ENCODE data around the gene CHRNA4.

The CHRNA4 gene

DNA sequence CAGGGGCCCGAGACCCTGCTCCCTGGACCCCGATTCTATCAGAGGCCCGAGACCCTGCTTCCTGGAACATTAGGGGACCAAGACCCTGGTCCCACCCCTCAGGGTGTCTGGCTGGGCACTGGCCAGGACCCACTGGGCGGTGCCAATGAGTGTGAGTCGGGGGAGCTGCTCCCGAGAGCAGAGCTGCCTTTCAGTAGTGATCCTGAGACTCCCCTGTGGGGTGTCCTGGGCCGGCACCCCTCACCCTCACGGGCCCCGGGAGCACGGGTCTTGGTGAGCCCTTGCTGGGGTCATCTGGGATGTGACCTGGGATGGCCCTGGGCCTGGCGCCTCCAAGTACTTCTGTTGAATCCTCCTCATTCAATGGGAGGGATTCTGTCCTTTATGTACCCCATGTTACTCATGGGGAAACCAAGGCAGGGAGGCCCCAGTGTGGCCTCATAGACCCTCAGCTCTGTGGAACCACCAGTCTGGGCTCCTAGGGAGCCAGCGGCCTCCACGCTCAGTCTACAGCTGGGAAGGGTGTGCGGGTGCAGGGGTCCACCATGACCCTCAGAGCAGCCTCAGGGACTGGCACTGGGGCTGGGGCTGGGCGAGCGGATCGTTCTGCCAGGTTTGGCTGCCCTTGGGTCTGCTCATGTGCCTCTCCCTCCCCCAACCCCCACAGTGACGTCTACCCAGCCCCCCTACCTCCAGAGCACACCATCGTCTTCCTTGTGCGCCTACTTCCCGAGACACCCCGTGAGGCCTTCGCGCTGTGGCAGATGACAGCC, 42.6 kb downstream of the CHRNA4 start:
- no peak for DNase-seq

DNA sequence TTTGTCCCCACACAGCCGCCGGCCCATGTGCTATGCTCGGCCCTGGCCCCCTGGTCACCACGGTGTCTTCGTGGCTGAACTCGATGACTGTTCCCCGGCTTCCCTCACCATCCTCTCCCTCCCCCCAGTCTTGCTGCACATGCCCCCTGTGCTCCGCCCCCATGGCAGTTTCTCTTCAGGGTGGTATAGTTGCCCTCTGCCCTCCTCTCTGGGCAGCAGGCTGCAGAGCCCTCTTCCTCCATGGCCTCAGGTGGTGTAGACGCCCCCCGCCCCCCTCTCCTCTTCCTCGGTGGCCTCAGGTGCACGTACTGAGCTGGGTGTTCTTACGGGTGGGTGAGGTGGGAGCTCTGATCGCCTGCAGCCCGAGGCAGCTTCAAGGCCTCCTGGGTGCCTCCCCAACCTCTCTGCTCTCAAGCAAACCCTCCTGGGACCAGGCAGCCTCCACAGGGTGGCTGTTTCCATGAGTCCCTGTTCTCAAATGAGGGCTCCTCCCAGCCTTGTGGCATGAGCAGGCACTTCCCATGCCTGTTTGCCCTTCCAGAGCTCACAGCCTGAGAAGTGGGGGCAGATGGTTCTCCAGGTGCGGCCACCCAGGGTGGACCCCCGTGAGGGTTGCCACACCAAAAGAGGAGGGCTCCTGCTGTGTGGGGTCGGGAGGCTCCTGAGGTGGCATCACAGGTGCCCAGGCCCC, 43.4 kb downstream of the CHRNA4 start:
- DNase-seq: no peak

DNA sequence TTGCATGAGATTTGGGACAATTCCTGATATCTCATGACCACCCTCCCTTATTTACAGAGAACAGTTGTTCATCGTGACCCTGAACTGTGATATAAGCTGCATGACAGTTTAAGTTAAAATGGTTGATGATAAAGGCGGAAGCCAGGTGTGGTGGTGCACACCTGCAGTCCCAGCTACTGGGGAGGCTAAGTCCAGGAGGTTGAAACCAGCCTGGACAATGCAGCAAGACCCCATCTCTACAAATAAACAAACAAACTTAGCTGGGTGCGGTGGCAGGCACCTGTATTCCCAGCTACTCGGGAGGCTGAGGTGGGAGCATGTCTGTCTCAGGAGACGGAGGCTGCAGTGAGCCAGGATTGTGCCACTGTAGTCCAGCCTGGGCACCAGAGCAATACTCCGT, 44.1 kb downstream of the CHRNA4 start:
- no peak for DNase-seq

DNA sequence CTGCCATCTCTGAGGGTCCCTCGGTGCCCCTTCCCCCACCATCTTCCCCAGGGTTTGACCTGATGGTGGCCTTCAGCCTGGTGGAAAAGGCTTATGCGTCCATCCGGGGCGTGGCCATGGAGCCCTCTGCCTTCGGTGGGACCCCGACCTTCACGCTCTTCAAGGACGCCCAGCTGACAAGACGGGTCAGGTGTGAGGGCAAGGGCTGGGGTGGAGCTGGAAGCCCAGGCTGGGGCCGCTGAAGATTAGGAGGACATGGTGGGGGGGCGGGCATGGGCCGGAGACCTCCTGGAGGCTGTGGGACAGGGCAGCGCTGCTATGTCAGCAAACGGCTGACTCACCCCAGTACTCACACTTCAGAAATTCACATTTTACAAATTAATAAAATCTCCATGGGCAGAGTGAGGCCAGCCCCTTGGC, 44.6 kb downstream of the CHRNA4 start:
- no peak for DNase-seq

DNA sequence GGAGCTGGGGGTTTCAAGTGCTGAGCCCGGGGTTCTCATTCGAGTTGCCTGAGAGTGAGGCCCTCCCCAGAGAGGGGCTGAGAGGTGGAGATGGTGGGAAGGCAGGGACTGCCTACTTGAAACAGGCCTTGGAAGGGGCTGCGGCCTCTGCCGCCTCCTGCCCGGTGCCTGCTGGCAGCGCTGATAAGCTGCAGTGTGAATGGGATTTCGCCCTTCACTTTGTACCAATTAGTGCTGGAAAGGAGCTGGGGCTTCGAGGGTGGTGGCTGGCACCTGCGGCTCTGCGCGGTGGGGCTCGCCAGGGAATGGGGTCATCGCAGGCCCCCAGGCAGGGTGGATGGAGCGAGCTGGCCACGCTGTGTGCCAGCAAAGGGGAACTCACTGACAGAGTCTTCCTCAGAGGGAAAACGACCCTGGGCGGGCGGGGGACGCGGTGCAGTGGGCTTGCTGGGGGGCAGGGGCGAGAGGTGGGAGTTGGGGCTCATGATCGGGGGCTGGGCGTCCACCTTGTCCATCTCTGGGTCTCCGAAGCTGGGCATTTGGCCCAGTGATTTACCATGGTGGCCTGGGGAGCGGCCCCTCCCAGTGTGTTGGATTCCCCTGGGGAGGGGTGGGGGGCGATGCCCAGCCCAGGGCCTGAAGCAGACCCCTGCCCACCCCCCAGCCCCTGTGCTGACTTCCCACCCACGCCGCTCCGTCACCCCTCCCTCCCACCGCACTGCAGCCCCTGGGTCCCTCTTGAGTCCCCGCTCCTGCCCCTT, 45.2 kb downstream of the CHRNA4 start:
- DNase-seq: no peak

DNA sequence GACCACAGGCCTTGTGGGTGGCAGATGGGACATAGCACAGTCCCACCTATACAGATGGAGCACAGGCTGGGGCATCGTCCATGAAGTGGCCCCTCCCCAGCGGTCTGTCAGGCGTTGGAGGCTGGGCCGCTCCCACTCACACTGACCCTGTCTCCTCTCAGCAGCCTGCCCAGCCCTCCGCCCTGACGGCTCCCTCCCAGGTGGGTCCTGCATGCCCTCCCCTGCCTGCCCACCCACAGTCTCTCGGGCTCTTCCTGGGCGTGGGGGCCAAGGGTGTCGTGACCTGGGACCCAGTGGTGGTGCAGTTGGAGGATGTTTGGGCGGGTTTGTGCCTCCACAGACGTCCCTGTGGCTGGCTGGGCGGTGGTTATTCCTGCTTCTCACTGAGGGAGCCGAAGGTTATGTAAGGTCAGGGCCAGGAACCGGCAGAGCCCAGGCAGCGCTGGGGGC, 45.9 kb downstream of the CHRNA4 start:
- DNase-seq: no peak

DNA sequence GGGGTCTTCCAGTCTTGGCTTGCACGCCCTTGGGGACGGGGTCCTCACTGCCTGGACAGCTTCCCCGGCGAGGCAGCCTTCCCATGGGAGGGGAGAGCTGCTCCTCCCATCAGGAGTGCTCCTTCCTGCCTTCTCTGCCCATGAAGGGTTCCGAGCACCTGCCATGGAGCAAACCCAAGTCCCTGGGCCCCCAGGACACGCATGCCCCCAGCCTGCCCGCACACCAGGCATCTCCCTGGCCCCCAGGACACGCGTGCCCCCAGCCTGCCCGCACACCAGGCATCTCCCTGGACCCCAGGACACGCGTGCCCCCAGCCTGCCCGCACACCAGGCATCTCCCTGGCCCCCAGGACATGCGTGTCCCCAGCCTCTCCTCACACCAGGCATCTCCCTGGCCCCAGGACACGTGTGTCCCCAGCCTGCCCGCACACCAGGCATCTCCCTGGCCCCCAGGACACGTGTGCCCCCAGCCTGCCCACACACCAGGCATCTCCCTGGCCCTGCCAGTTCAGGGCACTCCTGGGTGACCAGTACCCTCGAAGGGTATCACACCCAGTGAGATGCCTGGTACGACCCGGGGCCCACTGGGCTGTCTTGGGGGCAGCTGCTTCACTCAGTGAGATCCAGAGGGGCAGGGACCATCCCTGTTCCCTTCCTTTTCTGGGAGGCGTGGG, 46.4 kb downstream of the CHRNA4 start:
- DNase-seq: no peak

DNA sequence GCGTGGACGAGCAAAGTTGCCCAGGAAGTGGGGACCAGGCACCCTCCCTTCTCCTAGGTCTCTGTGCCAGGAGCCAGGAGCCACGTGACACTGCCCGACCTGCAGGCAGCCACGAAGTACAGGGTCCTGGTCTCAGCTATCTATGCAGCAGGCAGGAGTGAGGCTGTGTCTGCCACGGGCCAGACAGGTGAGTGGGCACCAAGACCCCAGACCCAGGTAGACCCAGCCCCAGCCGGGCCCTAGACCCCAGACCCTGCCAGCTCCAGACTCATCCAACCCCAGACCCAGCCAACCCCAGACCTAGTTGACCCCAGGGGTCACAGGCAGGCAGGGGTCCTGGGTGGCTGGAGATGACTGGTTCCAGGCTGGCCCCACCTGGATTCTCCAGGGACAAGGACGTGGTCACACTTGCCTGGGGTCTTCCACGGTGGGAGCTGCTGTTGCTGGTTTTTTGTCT, 47.1 kb downstream of the CHRNA4 start:
- DNase-seq: no peak

DNA sequence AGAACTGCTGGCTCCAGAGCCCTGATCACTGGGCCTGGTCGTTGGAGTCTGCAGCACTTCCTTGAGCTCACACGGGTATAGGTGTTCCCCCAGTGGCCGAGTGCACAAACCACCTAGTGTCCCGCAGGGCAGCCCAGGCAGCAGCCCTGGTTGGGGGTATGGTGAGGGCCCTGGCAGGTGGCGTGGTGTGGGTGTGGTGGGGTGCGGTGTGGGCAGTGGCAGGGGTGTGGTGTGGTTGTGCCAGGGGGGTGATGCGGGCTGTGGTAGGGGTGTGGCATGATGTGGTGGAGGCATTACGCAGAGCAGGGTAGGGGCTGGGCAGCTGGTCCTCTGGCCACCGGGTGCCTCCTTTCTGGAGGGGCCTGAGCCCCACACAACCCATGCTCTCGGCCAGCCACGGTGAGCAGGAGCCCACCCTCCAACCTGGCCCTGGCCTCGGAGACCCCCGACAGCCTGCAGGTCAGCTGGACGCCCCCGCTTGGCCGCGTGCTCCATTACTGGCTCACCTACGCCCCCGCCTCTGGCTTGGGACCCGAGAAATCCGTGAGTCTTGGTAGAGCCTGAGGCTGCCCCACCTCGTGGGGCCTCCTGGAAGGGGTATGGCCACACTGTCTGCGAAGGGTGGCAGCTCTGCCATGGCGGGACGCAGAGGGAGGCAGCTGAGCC, 47.7 kb downstream of the CHRNA4 start:
- DNase-seq: no peak

DNA sequence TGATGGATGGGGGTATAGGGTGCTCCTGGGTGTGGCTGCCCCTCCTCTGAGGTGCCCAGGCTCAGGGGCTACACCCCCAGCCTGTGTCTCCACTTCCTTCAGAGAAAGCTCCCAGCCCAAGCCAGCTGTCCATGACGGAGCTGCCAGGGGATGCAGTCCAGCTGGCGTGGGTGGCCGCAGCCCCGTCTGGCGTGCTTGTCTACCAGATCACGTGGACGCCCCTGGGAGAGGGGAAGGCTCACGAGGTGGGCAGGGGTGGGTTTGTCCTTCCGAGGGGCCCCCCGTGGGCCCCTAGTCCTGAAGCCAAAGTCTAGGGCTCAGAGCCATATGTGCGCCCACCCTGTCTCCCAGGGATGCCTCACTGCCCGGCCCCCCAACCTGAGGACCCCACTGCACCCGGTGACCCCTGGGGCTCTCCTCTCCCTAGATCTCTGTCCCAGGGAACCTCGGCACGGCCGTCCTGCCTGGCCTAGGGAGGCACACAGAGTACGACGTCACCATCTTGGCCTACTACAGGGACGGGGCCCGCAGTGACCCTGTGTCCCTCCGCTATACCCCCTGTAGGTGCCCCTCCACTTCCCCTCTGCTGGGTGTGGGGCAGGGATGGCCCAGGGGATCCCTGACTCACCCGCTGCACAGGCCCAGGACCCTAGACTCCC, 48.3 kb downstream of the CHRNA4 start:
- no peak for DNase-seq

DNA sequence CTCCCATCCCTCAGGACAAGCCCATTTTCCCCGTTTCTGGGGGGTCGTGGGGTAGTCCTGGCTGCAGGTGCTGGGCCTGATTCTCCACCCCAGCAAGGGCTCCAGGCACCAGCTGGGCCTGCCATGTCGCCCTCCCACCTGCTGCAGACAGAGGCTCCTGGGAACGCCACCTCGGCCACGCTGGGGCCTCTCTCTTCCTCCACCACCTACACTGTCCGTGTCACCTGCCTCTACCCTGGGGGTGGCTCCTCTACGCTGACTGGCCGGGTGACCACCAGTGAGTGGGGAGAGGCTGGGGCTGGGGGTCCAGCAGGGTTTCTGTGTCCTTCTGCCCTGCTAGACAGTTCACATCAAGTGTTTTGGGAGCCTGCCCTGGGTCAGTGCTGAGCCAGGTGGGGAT, 48.9 kb downstream of the CHRNA4 start:
- DNase-seq: no peak

DNA sequence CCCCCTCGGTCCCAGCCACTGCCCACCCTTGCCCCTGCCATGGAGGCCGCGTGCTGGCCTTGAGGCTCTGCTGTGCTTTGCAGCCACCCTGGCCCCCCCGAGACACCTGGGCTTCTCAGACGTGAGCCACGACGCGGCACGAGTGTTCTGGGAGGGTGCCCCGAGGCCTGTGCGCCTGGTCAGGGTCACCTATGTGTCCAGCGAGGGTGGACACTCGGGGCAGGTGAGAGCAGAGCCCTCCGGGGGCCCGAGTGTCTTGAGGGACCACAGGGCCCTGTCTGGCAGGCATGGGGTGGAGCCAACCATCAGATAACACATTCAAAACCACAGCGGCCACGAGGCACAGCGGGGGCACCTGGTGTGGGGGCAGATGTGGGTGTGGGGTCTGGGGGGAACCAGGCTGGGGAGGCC, 49.3 kb downstream of the CHRNA4 start:
- DNase-seq: no peak

DNA sequence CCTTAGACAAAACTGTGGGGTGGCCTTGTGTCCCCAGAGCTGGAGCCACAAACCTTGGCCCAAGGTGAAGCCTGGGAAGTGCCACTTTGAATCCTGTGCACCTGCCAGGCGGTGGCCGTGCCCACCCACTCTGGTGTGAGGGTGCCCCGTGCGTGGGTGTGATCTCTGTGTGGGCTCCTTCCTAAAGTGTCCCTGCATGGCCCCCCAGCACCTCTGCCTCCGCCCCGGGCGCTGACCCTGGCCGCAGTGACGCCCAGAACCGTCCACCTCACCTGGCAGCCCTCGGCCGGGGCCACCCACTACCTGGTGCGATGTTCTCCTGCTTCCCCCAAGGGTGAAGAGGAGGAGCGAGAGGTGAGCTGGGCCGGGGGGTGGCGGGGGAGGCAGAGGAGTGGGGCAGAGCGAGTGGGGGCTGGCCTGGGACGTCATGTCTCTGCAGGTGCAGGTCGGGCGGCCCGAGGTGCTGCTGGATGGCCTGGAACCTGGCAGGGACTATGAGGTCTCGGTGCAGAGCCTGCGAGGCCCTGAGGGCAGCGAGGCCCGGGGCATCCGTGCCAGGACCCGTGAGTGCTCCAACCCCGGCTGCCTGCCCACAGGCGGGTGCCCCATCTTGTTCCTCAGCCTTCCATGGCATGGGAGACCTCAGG, 49.8 kb downstream of the CHRNA4 start:
- DNase-seq: no peak

DNA sequence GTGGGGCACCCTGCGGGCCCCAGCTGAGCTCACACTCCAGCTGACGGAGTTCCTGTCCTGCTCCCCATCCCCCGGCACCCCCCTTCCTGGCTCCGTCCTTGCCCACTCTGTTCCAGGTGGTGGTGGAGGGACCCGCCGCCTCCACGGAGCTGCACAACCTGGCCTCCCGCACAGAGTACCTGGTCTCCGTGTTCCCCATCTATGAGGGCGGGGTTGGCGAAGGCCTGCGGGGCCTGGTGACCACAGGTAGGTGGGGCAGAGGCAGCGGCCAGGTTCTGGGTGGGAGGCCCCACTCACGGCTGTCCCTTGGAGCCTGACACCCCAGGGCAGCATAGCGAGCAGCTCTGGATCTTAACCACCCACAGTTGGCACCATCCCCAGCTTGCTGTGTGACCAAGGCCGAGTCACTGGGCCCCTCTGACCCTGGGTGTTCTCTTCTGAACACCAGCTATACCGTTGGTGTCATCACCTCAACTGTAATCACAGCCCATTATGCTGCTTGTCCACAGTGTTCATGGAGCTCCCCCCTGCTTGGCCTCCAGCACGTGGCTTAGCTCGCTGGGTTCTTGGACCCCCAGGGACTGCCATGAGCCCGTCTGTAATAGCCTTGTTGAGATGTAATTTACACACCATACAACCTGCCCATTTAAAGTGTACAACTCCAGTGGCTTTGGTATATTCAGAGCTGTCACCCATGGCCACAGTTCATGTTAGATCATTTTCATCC, 50.7 kb downstream of the CHRNA4 start:
- no peak for DNase-seq

DNA sequence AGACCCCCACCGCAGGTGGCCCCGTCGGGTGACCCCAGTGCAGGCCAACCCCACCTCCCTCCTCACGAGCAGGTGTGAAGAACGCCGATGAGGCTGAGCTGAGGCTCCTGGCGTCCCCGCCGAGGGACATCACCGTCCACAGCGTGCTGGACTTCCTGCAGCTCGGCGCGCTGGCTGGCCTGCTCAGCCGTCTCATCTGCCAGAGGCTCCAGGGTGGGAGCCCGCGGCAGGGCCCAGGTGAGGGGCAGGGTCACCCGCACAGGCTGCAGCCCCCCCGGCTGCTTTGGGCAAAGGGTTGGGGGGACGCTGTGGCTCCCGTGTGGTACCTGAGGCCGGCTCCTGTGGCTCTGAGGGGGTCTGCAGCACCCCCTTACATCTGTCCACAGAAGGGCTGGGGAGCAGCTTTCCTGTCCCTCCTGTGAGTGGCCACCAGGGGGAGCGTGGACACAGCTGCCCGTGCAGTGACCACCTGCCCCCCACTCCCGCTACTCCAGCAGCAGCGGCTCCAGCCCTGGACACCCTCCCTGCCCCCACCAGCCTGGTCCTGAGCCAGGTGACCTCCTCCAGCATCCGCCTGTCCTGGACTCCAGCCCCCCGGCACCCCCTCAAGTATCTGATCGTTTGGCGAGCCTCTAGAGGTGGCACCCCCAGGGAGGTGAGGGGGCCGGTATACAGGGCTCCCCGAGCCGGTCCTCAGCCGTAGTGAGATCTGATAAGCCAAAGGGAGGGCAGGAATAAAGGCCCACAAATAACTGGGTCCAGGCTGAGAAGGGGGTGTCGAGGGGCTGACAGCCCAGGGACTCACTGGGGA, 51.7 kb downstream of the CHRNA4 start:
- no peak for DNase-seq

DNA sequence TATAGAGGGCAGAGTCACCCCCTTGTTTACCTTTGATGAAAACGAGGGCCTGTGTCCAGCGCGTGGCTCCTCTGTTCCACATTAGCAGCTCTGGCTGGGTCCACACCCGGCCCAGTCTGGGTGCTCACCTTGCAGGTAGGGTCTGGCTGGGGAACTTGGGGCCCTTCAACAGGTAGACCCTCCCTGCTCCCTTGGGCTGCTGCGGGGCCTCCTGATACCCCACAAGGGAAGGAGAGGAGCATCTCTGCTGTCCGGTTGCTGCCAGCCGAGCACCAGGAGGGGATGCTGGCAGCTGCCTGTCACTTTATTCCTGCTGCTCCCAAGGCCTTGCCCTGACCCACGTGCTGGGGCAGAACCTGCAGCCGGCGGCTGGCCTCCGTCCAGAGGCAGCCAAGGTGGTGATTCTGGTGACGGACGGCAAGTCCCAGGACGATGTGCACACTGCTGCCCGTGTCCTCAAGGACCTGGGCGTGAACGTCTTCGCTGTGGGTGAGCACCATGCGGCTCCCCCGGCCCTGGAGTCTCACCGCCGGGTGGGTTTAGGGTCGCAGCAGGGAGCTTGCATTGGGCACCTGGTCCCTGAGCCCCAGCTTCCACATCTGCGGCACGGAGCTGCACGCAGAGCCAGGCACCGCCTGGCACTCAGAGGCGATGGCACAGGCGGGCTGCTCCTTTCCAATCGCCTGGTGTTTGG, 52.8 kb downstream of the CHRNA4 start:
- DNase-seq: no peak

DNA sequence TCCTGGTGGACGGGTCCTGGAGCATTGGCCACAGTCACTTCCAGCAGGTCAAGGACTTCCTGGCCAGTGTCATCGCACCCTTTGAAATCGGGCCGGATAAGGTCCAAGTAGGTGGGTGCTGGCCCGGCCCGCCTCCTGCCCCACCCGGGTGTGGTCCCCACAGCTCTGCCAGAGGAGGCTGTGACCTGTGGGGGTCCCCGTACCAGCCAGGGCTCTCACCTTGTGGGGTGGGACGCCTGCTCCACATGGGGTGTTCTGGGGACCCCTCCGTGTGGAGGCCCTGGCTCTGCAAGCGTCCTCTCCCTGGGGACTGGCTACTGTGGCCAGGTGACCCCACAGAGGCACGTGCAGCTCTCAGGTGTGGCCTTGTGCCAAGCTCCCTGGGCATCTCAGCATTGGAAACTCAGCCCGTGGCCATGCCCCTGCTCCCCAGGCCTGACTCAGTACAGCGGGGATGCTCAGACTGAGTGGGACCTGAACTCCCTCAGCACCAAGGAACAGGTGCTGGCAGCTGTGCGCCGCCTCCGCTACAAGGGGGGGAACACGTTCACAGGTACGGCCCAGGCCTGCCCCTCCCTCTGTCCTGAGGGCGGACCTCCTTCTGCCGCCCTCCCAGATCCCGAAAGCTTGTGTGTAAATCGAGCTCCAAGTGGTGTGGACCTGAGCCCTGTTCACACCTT, 53.5 kb downstream of the CHRNA4 start:
- DNase-seq: no peak
